SK-N-SH treated with all-trans-retinoic acid at 6 μM for 48 hours (cell line): ENCODE results near the gene AFDN.

Experiments
- ATAC-seq: fragments of 200-7000 bp; cut with Tn5 transposase; 3 replicates; pipeline ENCODE4 v1.9.1; 2020; ENCODE audit warnings: mild to moderate bottlenecking, moderate library complexity
- ARNTL ChIP-seq: fragments of 450-650 bp; formaldehyde crosslinking; IDR thresholded peaks from 2 replicates; pipeline ENCODE4 v1.5.0; 2020; ENCODE audit warnings: low read depth, mild to moderate bottlenecking, moderate library complexity, borderline replicate concordance
- BACH2 ChIP-seq: fragments of 250-450 bp; sonication (Bioruptor Pico); IDR thresholded peaks from 2 replicates; pipeline ENCODE4 v1.9.0; 2021; ENCODE audit warnings: mild to moderate bottlenecking, borderline replicate concordance
- CREB5 ChIP-seq: fragments of 250-450 bp; sonication (Bioruptor Pico); IDR thresholded peaks from 2 replicates; pipeline ENCODE4 v1.5.1; 2020; ENCODE audit warnings: low read depth, mild to moderate bottlenecking, moderate library complexity
- ESRRG ChIP-seq: fragments of 250-450 bp; sonication (Bioruptor Pico); IDR thresholded peaks from 2 replicates; pipeline ENCODE4 v1.6.1; 2021; ENCODE audit warnings: mild to moderate bottlenecking
- GLIS3 ChIP-seq: fragments of 250-450 bp; sonication (Bioruptor Pico); IDR thresholded peaks from 2 replicates; pipeline ENCODE4 v1.5.0; 2020; ENCODE audit warnings: mild to moderate bottlenecking, moderate library complexity
- ISL1 ChIP-seq: fragments of 250-450 bp; sonication (Bioruptor Pico); IDR thresholded peaks from 2 replicates; pipeline ENCODE4 v2.1.2; 2022; ENCODE audit warnings: mild to moderate bottlenecking, moderate library complexity
- OSR1 ChIP-seq: fragments of 250-450 bp; sonication (Bioruptor Pico); IDR thresholded peaks from 2 replicates; pipeline ENCODE4 v1.8.0; 2022; ENCODE audit warnings: moderate library complexity, mild to moderate bottlenecking, inconsistent platforms
- PATZ1 ChIP-seq: fragments of 250-450 bp; sonication (Bioruptor Pico); IDR thresholded peaks from 2 replicates; pipeline ENCODE4 v1.8.0; 2020; ENCODE audit warnings: mild to moderate bottlenecking, moderate library complexity, borderline replicate concordance
- POU6F1 ChIP-seq: fragments of 250-450 bp; sonication (Bioruptor Pico); IDR thresholded peaks from 2 replicates; pipeline ENCODE4 v1.8.0; 2021; ENCODE audit warnings: low read depth, mild to moderate bottlenecking, moderate library complexity, borderline replicate concordance
- RARB ChIP-seq: fragments of 250-450 bp; sonication (Bioruptor Pico); IDR thresholded peaks from 2 replicates; pipeline ENCODE4 v1.8.0; 2021; ENCODE audit warnings: mild to moderate bottlenecking, moderate library complexity
- SNAI2 ChIP-seq: fragments of 250-450 bp; sonication (Bioruptor Pico); IDR thresholded peaks from 2 replicates; pipeline ENCODE4 v1.5.0; 2020; ENCODE audit warnings: mild to moderate bottlenecking, moderate library complexity
- TCF4 ChIP-seq: fragments of 250-450 bp; sonication (Bioruptor Pico); IDR thresholded peaks from 2 replicates; pipeline ENCODE4 v1.8.0; 2021; ENCODE audit warnings: mild to moderate bottlenecking, moderate library complexity, borderline replicate concordance
- TOX ChIP-seq: fragments of 250-450 bp; sonication (Bioruptor Pico); IDR thresholded peaks from 2 replicates; pipeline ENCODE4 v1.8.0; 2021; ENCODE audit warnings: mild to moderate bottlenecking, moderate library complexity, borderline replicate concordance
- TSHZ2 ChIP-seq: fragments of 250-450 bp; sonication (Bioruptor Pico); IDR thresholded peaks from 2 replicates; pipeline ENCODE4 v1.5.0; 2020; ENCODE audit warnings: mild to moderate bottlenecking, moderate library complexity
- ZC3H10 ChIP-seq: fragments of 250-450 bp; sonication (Bioruptor Pico); IDR thresholded peaks from 2 replicates; pipeline ENCODE4 v1.5.1; 2021; ENCODE audit warnings: mild to moderate bottlenecking, moderate library complexity
- ZFP3 ChIP-seq: fragments of 250-450 bp; sonication (Bioruptor Pico); IDR thresholded peaks from 2 replicates; pipeline ENCODE4 v1.5.0; 2020; ENCODE audit warnings: mild to moderate bottlenecking, moderate library complexity
- ZFP30 ChIP-seq: fragments of 450-650 bp; formaldehyde crosslinking; IDR thresholded peaks from 2 replicates; pipeline ENCODE4 v1.5.0; 2022; ENCODE audit warnings: mild to moderate bottlenecking, moderate library complexity
- ZNF565 ChIP-seq: fragments of 450-650 bp; formaldehyde crosslinking; conservative IDR thresholded peaks from 2 replicates; pipeline ENCODE4 v1.5.0; 2020; ENCODE audit warnings: low read depth, mild to moderate bottlenecking, moderate library complexity
- ZNF70 ChIP-seq: fragments of 450-650 bp; formaldehyde crosslinking; IDR thresholded peaks from 2 replicates; pipeline ENCODE4 v1.5.0; 2020; ENCODE audit warnings: mild to moderate bottlenecking, moderate library complexity
- ZNF8 ChIP-seq: fragments of 450-650 bp; formaldehyde crosslinking; IDR thresholded peaks from 2 replicates; pipeline ENCODE4 v1.5.0; 2020; ENCODE audit warnings: mild to moderate bottlenecking, moderate library complexity
- TF ChIP-seq, protein P1 (sequence below): fragments of 250-450 bp; sonication (Bioruptor Pico); IDR thresholded peaks from 2 replicates; pipeline ENCODE4 v1.5.1; 2021; ENCODE audit warnings: mild to moderate bottlenecking, moderate library complexity

The AFDN gene

DNA sequence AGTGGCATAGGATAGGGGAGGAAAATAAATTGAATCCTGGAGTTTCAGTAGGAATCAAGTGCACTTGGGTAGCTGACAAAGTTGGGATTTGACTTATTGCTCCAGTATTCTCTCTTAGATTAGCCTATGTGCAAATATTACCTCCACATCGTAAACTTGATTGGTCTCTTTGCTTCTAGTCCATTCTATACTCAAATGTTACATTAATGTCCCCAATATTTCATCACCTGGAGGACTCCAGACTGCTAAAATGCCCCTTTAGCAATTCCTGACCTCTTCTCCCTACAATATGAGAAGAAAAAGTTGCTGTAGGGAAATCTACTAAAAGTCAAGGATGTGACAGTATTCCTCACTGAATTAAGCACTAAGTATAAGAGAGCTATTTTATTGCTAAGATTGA, 16.3 kb downstream of the AFDN start:
- no peak for ATAC-seq
- TF ChIP-seq ISL1 (CRISPR knock-in tag), result no peak
- no peak for TF ChIP-seq RARB
- no peak for TF ChIP-seq ARNTL
- no peak for TF ChIP-seq CREB5 (CRISPR knock-in tag)
- no peak for TF ChIP-seq ZFP30 (CRISPR knock-in tag)
- TF ChIP-seq ZNF8 (CRISPR knock-in tag), result no peak
- TF ChIP-seq GLIS3 (CRISPR knock-in tag), result no peak
- no peak for TF ChIP-seq TCF4
- TF ChIP-seq BACH2 (CRISPR knock-in tag), result no peak
- TF ChIP-seq ZNF70 (CRISPR knock-in tag), result no peak
- TF ChIP-seq SNAI2 (CRISPR knock-in tag), result no peak
- TF ChIP-seq, protein P1, sequence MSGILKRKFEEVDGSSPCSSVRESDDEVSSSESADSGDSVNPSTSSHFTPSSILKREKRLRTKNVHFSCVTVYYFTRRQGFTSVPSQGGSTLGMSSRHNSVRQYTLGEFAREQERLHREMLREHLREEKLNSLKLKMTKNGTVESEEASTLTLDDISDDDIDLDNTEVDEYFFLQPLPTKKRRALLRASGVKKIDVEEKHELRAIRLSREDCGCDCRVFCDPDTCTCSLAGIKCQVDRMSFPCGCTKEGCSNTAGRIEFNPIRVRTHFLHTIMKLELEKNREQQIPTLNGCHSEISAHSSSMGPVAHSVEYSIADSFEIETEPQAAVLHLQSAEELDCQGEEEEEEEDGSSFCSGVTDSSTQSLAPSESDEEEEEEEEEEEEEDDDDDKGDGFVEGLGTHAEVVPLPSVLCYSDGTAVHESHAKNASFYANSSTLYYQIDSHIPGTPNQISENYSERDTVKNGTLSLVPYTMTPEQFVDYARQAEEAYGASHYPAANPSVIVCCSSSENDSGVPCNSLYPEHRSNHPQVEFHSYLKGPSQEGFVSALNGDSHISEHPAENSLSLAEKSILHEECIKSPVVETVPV (CRISPR knock-in tag), result no peak
- no peak for TF ChIP-seq OSR1 (CRISPR knock-in tag)
- no peak for TF ChIP-seq TSHZ2 (CRISPR knock-in tag)
- TF ChIP-seq ZFP3 (CRISPR knock-in tag), result no peak
- no peak for TF ChIP-seq ZC3H10 (CRISPR knock-in tag)
- TF ChIP-seq POU6F1 (CRISPR knock-in tag), result no peak
- no peak for TF ChIP-seq TOX (CRISPR knock-in tag)
- no peak for TF ChIP-seq ZNF565 (CRISPR knock-in tag)
- no peak for TF ChIP-seq ESRRG (CRISPR knock-in tag)

DNA sequence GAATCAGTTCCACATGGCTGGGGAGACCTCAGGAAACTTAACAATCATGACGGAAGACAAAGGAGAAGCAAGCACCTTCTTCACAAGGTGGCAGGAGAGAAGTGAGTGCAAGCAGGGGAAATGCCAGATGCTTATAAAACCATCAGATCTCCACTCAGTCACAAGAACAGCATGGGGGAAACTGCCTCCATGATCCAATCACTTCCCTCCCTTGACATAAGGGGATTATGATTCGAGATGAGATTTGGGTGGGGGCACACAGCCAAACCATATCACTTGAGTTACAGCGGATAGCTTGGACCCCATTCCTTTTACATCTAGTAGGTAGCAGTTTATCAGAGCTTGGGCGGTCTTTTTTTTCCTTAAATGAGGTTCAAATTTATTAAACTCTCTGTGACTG, 19.1 kb downstream of the AFDN start:
- TF ChIP-seq SNAI2 (CRISPR knock-in tag), result no peak
- no peak for TF ChIP-seq ZFP3 (CRISPR knock-in tag)
- TF ChIP-seq PATZ1, result no peak
- TF ChIP-seq TOX (CRISPR knock-in tag), result no peak
- TF ChIP-seq POU6F1 (CRISPR knock-in tag), result no peak
- TF ChIP-seq, protein P1 (CRISPR knock-in tag), result no peak
- no peak for ATAC-seq
